SJSA1 (cell line): ENCODE data around the gene ADAMTS18. TPM values are rescaled to one million over a fixed set of nuclear protein-coding genes. Genes with fewer than 3 reads are reported as not detected.

ENCODE experiments used
- DNase-seq, 2 experiments: peaks; one replicate each; pipeline ENCODE4 v3.0.0-alpha.2; 2015 to 2020; ENCODE audit warnings: low spot score in 2 of 2, low read depth in 1 of 2
- H3K27ac ChIP-seq: fragments of 250-450 bp; sonication (Bioruptor Pico); 2 replicates; pipeline ENCODE4 v1.5.1; 2020; ENCODE audit warnings: mild to moderate bottlenecking, moderate library complexity
- H3K27me3 ChIP-seq: fragments of 250-450 bp; sonication (Bioruptor Pico); replicated peaks from 2 replicates; pipeline ENCODE4 v1.5.1; 2020; ENCODE audit warnings: mild to moderate bottlenecking, moderate library complexity
- H3K36me3 ChIP-seq: fragments of 250-450 bp; sonication (Bioruptor Pico); 2 replicates; pipeline ENCODE4 v1.5.1; 2020; ENCODE audit warnings: mild to moderate bottlenecking
- H3K4me1 ChIP-seq: fragments of 250-450 bp; sonication (Bioruptor Pico); replicated peaks from 2 replicates; pipeline ENCODE4 v1.6.1; 2021; ENCODE audit warnings: mild to moderate bottlenecking
- H3K4me3 ChIP-seq: fragments of 250-450 bp; sonication (Bioruptor Pico); 2 replicates; pipeline ENCODE4 v1.5.1; 2020; ENCODE audit warnings: mild to moderate bottlenecking
- H3K9me3 ChIP-seq: fragments of 250-450 bp; sonication (Bioruptor Pico); replicated peaks from 2 replicates; pipeline ENCODE4 v1.5.1; 2020; ENCODE audit warnings: mild to moderate bottlenecking
- total RNA-seq: library from RNA; depleted of rRNA; stranded (reverse); fragments of >200 nt; shearing (Covaris generic); gene quantifications from 2 replicates; pipeline ENCODE4 v1.2.3, GENCODE V29; 2014

Gene ADAMTS18
- total RNA-seq, 1 experiment from 2014 or later = not detected

GRCh38 chr16:77317059-77317458 is 117.8 kb downstream of the ADAMTS18 start:
- no peak for DNase-seq
- Histone ChIP-seq H3K4me3 (no peak overlapping the region), H3K4me1 (no peaks in the 10 kb centered on the region), H3K27me3 (no peaks in the 10 kb centered on the region), H3K27ac (no peak overlapping the region), H3K9me3 (no peaks in the 10 kb centered on the region), H3K36me3 (no peaks in the 10 kb centered on the region)

- no peaks in the 10 kb centered on the region for H3K27me3 ChIP-seq
Observed at GRCh38 chr16:77310877-77311276, 124.0 kb downstream of the ADAMTS18 start.

DNA sequence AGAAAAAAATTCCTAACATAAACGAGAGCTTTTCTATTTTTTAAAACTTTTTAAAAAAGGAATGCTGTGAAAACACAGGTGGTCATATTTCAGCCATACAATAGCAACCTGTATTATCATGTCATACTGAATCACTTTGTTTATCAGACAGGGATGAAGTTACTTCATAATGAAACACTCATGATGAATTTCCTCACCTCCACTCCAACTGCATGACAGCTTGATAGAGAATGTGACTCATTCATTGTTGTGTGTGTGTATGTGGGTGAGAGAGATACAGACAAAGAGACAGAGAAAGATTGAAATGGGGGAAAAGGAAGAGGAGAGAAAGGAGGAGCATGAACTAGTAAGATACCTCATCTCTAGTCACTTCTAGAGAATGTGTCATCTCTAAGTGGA is 126.7 kb downstream of the ADAMTS18 start:
- no peaks in the 10 kb centered on the region for H3K27me3 ChIP-seq
- H3K9me3 ChIP-seq = no peaks in the 10 kb centered on the region
- H3K27ac ChIP-seq = peak overlapping the region; percentile 18; the same call in 1 of the 2 replicates
- DNase-seq = peak in 1 of 2 experiments; percentile 64
- no peak overlapping the region for H3K4me3 ChIP-seq
- peaks cover 14% of the 10 kb centered on the region for H3K4me1 ChIP-seq
- no peaks in the 10 kb centered on the region for H3K36me3 ChIP-seq

More at GRCh38 chr16:77310877-77311276, 124.0 kb downstream of the ADAMTS18 start:
- Histone ChIP-seq H3K27ac (no peak overlapping the region), H3K9me3 (no peaks in the 10 kb centered on the region), H3K4me3 (no peak overlapping the region), H3K4me1 (peaks cover 14% of the 10 kb centered on the region), H3K36me3 (no peaks in the 10 kb centered on the region)
- no peak for DNase-seq

DNA sequence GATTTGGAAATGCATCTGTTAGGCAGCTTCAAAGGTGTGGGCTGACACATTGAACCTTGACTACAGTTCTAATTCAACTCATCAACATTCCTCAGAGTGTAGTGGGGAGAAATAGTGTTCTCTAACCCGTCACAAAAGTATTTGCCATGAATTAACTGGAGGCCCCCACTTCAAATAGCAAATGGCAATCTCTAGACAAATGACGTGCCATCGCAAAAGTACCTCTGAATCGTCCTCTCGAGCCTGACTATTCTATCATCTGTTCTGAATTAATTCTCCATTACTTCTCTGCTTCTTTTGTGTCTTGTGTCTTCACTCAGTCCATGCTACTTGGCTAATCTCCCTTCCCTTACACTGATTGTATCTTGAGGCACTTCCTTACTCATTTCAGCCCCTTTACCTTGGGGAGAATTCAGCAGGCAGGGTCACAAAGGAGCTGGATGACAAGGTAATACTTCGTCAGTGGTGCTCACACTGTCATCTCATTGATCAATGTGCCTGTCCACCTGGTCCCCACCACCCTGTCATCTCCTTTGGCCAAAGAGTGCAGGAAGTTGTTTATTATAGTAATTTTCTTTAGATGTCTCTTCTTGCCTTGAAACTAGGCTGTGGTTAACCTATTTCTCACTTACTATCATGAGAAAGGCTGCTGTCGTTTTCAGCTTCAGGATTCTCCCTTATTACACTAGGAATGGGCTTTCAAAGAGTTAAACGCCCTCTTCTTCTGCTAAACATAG is 127.2 kb downstream of the ADAMTS18 start:
- H3K36me3 ChIP-seq = no peaks in the 10 kb centered on the region
- no peak overlapping the region for H3K27ac ChIP-seq
- no peaks in the 10 kb centered on the region for H3K27me3 ChIP-seq
- peaks cover 14% of the 10 kb centered on the region for H3K4me1 ChIP-seq
- no peak overlapping the region for H3K4me3 ChIP-seq
- H3K9me3 ChIP-seq = no peaks in the 10 kb centered on the region
- DNase-seq = no peak

- Histone ChIP-seq H3K4me1 (peaks cover 19% of the 10 kb centered on the region), H3K27me3 (no peaks in the 10 kb centered on the region), H3K36me3 (no peaks in the 10 kb centered on the region), H3K9me3 (no peaks in the 10 kb centered on the region), H3K27ac (no peak overlapping the region), H3K4me3 (no peak overlapping the region)
- no peak for DNase-seq
Observed at GRCh38 chr16:77306075-77306474, 128.8 kb downstream of the ADAMTS18 start.

GRCh38 chr16:77304877-77305276 is 130.0 kb downstream of the ADAMTS18 start:
- Histone ChIP-seq H3K36me3 (no peaks in the 10 kb centered on the region), H3K4me1 (peaks cover 31% of the 10 kb centered on the region), H3K4me3 (no peak overlapping the region), H3K27ac (no peak overlapping the region), H3K9me3 (no peaks in the 10 kb centered on the region), H3K27me3 (no peaks in the 10 kb centered on the region)
- no peak for DNase-seq

DNA sequence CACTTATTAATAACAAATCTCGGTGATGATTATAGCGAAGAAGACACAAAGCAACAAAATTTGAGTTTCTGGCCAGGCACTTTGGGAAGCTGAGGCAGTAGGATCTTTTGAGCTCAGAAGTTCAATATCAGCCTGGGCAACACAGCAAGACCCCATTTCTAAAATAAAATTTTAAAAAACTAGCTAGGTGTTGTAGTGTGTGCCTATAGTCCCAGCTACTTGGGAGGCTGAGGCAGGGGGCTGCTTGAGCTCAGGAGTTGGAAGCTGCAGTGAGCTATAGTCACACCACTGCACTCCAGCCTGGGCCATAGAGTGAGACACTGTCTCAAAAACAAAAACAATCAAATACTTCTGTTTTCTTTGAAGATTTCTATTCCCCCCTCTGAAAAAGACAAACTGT is 130.7 kb downstream of the ADAMTS18 start:
- Histone ChIP-seq H3K27ac (no peak overlapping the region), H3K9me3 (no peaks in the 10 kb centered on the region), H3K36me3 (no peaks in the 10 kb centered on the region), H3K27me3 (no peaks in the 10 kb centered on the region), H3K4me3 (no peak overlapping the region), H3K4me1 (peaks cover 39% of the 10 kb centered on the region)
- no peak for DNase-seq

DNA sequence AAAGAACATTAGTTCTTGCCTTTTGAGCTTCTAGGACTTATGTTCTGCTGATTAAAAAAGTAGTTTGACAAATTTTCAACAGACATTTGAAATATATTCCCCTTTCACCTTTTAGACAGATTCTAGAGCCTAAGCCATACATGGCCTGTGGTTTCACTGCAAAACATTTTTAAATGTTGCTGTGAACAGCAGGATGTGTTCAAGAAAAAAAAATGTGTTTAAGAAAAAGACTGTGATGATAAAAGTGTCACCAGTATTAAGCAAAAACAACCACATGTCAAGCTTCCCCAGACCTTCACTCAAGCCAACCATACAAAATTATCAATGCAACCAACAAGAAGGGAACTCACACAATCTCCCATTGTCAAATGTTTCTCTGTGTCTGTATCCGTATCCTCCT is 132.2 kb downstream of the ADAMTS18 start:
- H3K4me3 ChIP-seq = no peak overlapping the region
- no peak overlapping the region for H3K27ac ChIP-seq
- no peaks in the 10 kb centered on the region for H3K36me3 ChIP-seq
- H3K27me3 ChIP-seq = no peaks in the 10 kb centered on the region
- H3K4me1 ChIP-seq = peaks cover 40% of the 10 kb centered on the region
- no peaks in the 10 kb centered on the region for H3K9me3 ChIP-seq
- DNase-seq = no peak

DNA sequence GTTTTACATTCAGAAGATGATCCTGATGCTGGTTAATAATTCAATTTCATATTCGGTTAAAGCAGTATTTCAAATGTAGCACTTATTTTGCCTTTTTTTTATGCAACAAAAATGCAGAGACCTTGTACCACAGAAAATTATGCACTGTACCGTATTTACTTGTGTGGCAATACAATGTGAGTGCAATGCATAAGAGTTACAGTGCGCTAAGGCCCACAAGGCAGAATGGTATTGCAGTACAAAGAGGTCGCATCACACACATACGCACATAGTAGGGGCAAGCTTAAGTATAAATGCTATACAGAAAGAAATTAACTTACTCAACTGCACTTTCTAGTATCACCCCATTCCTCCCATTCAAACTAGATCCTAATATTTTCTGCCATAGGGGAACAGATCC is 132.6 kb downstream of the ADAMTS18 start:
- Histone ChIP-seq H3K4me3 (no peak overlapping the region), H3K27me3 (no peaks in the 10 kb centered on the region), H3K36me3 (no peaks in the 10 kb centered on the region), H3K4me1 (peaks cover 41% of the 10 kb centered on the region), H3K27ac (no peak overlapping the region), H3K9me3 (no peaks in the 10 kb centered on the region)
- no peak for DNase-seq

DNA sequence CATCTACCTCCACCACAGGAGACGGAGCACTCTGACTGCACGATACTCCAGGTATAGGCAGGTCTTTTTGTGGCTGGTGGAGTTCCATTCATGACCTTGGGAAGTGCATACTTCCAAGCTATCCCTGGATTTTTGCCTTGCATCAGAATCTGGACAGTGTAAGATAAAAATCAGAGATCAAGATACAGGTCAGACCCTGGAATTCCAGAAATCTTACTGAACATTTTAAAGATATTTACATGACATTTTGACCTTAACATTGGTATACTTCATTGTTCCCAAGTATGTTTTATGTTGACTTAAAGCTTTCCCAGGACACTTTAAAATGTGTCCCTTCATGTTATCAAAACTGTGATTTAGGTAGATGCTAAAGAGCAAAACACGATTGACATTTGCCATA is 134.6 kb downstream of the ADAMTS18 start:
- peaks cover 51% of the 10 kb centered on the region for H3K4me1 ChIP-seq
- H3K27ac ChIP-seq = peak overlapping the region; percentile 79
- no peaks in the 10 kb centered on the region for H3K9me3 ChIP-seq
- H3K4me3 ChIP-seq = no peak overlapping the region
- no peaks in the 10 kb centered on the region for H3K36me3 ChIP-seq
- no peaks in the 10 kb centered on the region for H3K27me3 ChIP-seq
- DNase-seq = peak in 1 of 2 experiments; percentile 22

DNA sequence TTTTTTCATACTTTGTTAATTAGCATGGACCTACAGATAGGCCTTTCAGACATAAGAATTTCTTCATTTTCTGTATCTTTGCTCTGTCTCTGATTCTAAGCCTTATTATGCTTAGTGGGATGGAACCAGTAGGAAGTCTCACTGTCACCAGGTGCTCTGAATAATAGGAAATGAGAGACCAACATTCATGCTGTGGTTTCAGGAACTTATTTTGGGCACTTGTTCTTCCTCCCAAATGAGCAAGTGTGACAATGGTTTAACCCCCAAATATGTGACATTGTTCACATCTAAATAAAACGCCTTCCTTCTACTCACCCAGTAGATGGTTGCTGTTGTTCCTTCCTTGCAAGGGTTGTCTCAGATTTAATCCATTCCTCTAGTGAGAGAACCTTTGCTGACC is 135.4 kb downstream of the ADAMTS18 start:
- Histone ChIP-seq H3K9me3 (no peaks in the 10 kb centered on the region), H3K27ac (peak overlapping the region; percentile 79), H3K36me3 (no peaks in the 10 kb centered on the region), H3K4me1 (peaks cover 51% of the 10 kb centered on the region), H3K27me3 (no peaks in the 10 kb centered on the region), H3K4me3 (no peak overlapping the region)
- no peak for DNase-seq

DNA sequence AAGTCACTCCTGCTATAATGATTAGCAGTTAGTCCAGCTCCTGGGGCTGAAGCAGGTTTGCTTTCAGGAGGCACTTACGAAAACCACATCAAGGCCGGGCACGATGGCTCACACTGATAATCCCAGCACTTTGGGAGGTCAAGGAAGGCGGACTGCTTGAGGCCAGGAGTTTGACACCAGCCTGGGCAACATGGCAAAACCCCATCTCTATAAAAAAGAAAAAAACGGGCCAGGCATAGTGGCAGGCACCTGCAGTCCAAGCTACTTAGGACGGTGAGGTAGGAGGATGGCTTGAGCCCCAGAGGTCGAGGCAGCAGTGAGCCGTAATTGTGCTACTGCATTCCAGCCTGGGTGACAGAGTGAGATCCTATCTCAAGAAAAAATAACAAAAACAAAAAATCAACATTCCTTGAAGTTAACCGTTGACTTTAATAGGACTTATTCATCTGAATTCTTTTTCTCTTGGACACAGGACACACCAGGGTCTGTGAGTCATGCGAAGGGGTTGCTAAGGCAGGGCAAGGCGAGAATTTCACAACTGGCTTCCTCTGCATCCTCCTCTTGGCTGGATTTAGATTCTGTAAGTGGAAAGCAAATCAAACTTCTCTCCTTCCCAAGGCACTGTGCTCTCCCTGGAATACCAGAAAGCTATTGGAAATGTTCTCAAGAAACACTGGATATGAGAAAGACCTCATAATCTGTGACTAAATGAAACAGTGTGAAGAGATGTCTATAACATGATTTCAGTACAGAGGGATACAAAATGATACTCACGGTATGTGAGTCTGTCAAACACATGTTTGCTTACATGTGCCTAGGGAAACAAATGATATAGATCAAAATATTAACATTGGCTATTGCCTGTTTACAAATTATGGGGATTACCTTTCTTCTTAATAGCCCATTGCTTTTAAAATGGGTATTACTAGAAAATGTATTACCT is 136.1 kb downstream of the ADAMTS18 start:
- Histone ChIP-seq H3K27ac (peak overlapping the region; percentile 79), H3K27me3 (no peaks in the 10 kb centered on the region), H3K4me1 (peaks cover 51% of the 10 kb centered on the region), H3K36me3 (no peaks in the 10 kb centered on the region), H3K4me3 (no peak overlapping the region), H3K9me3 (no peaks in the 10 kb centered on the region)
- peak; percentile 87 to 91 for DNase-seq

DNA sequence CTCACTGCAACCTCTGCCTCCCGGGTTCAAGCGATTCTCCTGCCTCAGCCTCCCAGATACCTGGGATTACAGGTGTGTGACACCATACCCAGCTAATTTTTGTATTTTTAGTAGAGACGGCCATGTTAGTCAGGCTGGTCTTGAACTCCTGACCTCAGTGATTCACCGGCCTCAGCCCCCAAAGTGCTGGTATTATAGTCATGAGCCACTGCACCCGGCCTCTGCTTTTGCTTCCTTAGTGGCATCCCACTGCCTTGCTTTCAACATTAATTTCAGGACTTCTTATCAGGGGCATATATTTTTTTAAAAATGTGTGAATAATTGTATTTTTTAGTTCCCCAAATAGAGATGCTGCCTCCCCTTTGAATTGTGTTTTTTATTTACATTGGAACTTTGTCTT is 136.8 kb downstream of the ADAMTS18 start:
- Histone ChIP-seq H3K4me1 (peaks cover 51% of the 10 kb centered on the region), H3K9me3 (no peaks in the 10 kb centered on the region), H3K4me3 (no peak overlapping the region), H3K27ac (peak overlapping the region; percentile 54), H3K27me3 (no peaks in the 10 kb centered on the region), H3K36me3 (no peaks in the 10 kb centered on the region)
- DNase-seq = peak in 1 of 2 experiments; percentile 66

DNA sequence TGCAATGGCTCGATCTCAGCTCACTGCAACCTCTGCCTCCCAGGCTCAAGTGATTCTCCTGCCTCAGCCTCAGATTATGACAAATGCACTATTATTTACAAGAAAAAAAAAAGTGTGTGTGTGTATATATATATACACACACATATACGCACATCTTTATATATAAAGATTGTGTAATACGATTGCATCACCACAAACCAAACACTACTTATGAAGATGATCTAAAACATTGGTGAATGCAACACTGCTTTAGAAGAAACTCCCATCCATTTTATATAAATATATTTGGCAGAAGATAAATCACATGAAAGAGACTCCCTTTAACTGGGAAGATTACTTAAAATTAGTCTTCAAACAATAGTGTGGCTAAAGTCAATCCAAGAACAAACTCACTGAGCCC is 138.9 kb downstream of the ADAMTS18 start:
- Histone ChIP-seq H3K4me3 (no peak overlapping the region), H3K9me3 (no peaks in the 10 kb centered on the region), H3K36me3 (no peaks in the 10 kb centered on the region), H3K27ac (no peak overlapping the region), H3K27me3 (no peaks in the 10 kb centered on the region), H3K4me1 (peaks cover 44% of the 10 kb centered on the region)
- DNase-seq = no peak
